Endothelial cell of umbilical vein (primary cell): ENCODE results near the gene SYMPK. TPM values are rescaled to one million over a fixed set of nuclear protein-coding genes. Genes with fewer than 3 reads are reported as not detected.

ENCODE experiments used
- BruUV-seq: library from RNA; stranded (reverse); fragments of 400-500 nt; replicated peaks from 2 replicates; lab custom pipeline; 2021; lab: Mats Ljungman, UMichigan
- CTCF ChIA-PET: fragments of 300-600, 350-600 bp; sonication (Branson Sonifier 250); formaldehyde crosslinking; loops from one replicate; lab custom pipeline; 2021; ENCODE audit warnings: antibody characterized with exemption, inconsistent platforms; lab: Charles Lee
- POLR2A ChIA-PET: fragments of 300-600, 350-600 bp; sonication (Branson Sonifier 250); formaldehyde crosslinking; loops from one replicate; lab custom pipeline; 2021; ENCODE audit warnings: antibody characterized with exemption, inconsistent platforms; lab: Charles Lee
- DNase-seq: peaks from one replicate; pipeline ENCODE4 v3.0.0-alpha.2; 2011; ENCODE audit warnings: low read depth, low spot score
- FAIRE-seq: peaks from 2 replicates; lab custom pipeline; 2011; peaks lifted over from hg19 to GRCh38; lab: Jason Lieb, UNC
- H2AFZ ChIP-seq: 2 replicates; pipeline ENCODE4 v1.6.0; 2012; ENCODE audit warnings: low read depth, low read length, control low read depth, inconsistent platforms
- H3K27ac ChIP-seq: 2 replicates; pipeline ENCODE4 v1.5.1; 2011; ENCODE audit warnings: low read depth, mild to moderate bottlenecking, control low read depth, low read length, moderate library complexity; ENCODE audit not compliant: insufficient read depth
- H3K27me3 ChIP-seq, 2 experiments: 2 replicates each; pipeline versions ENCODE4 v1.6.0 to v1.6.1; 2011; ENCODE audit warnings: low read length in 2 of 2, mixed read lengths in 1 of 2; ENCODE audit not compliant: control insufficient read depth in 2 of 2, insufficient read depth in 2 of 2
- H3K36me3 ChIP-seq, 2 experiments: 2 replicates in 1 of 2; 3 replicates in 1 of 2; pipeline ENCODE4 v1.5.1; 2011; ENCODE audit warnings: low read length in 2 of 2, mild to moderate bottlenecking in 1 of 2, moderate library complexity in 1 of 2; ENCODE audit not compliant: control insufficient read depth in 2 of 2, insufficient read depth in 2 of 2; ENCODE audit errors: extremely low read depth in 1 of 2
- H3K4me1 ChIP-seq: 3 replicates; pipeline ENCODE4 v1.5.1; 2011; ENCODE audit warnings: mild to moderate bottlenecking, low read length; ENCODE audit not compliant: control insufficient read depth, insufficient read depth; ENCODE audit errors: extremely low read depth
- H3K4me2 ChIP-seq: 2 replicates; pipeline ENCODE4 v1.6.1; 2011; ENCODE audit warnings: low read length, control low read depth, mixed read lengths; ENCODE audit not compliant: insufficient read depth
- H3K4me3 ChIP-seq, 3 experiments: fragments of 200-600 bp in 1 of 3; sonication (generic), shearing (Covaris generic) in 1 of 3; replicated peaks in 1 of 3; 2 replicates each; pipeline ENCODE4 v1.5.1; 2011 to 2016; ENCODE audit warnings: control low read depth in 3 of 3, low read length in 3 of 3, mild to moderate bottlenecking in 2 of 3, inconsistent platforms in 1 of 3, low read depth in 1 of 3, moderate library complexity in 1 of 3; ENCODE audit not compliant: insufficient read depth in 1 of 3
- H3K79me2 ChIP-seq: 2 replicates; pipeline ENCODE4 v1.6.0; 2012; ENCODE audit warnings: low read length, inconsistent platforms; ENCODE audit not compliant: control insufficient read depth, insufficient read depth
- H3K9ac ChIP-seq: replicated peaks from 2 replicates; pipeline ENCODE3; 2011; ENCODE audit warnings: low read length, control low read depth; ENCODE audit not compliant: insufficient read depth; ENCODE audit errors: extremely low read depth
- H3K9me1 ChIP-seq: replicated peaks from 3 replicates; pipeline ENCODE4 v1.6.0; 2011; ENCODE audit warnings: mild to moderate bottlenecking, low read length; ENCODE audit not compliant: control insufficient read depth, insufficient read depth; ENCODE audit errors: extremely low read depth
- H3K9me3 ChIP-seq: replicated peaks from 2 replicates; pipeline ENCODE4 v1.5.1; 2012; ENCODE audit warnings: low read length, inconsistent platforms; ENCODE audit not compliant: control insufficient read depth, insufficient read depth
- H4K20me1 ChIP-seq: replicated peaks from 2 replicates; pipeline ENCODE3; 2011; ENCODE audit warnings: mild to moderate bottlenecking, low read length; ENCODE audit not compliant: control insufficient read depth, insufficient read depth; ENCODE audit errors: extremely low read depth
- CTCF ChIP-seq, 2 donors: IDR thresholded peaks; 1 replicate in 1 of 2; 2 replicates in 1 of 2; pipeline ENCODE4 v1.5.1; 2011; ENCODE audit warnings: low read length in 2 of 2, mild to moderate bottlenecking in 2 of 2, moderate library complexity in 2 of 2, control low read depth in 1 of 2, inconsistent platforms in 1 of 2, low read depth in 1 of 2; ENCODE audit not compliant: insufficient read depth in 1 of 2; ENCODE audit errors: extremely low read depth in 1 of 2
- EZH2 ChIP-seq: IDR thresholded peaks from 2 replicates; pipeline ENCODE4 v1.6.1; 2012; ENCODE audit warnings: borderline replicate concordance, low read depth, mild to moderate bottlenecking, moderate library complexity, low read length, inconsistent platforms; ENCODE audit not compliant: severe bottlenecking
- FOS ChIP-seq: IDR thresholded peaks from 2 replicates; pipeline ENCODE4 v1.6.1; 2011; ENCODE audit warnings: mild to moderate bottlenecking, low read length, moderate library complexity, borderline replicate concordance; ENCODE audit not compliant: insufficient read depth
- GATA2 ChIP-seq: IDR thresholded peaks from 2 replicates; pipeline ENCODE4 v1.7.0; 2011; ENCODE audit warnings: low read depth, mild to moderate bottlenecking, moderate library complexity, mixed read lengths, low read length; ENCODE audit not compliant: insufficient read length, insufficient read depth
- JUN ChIP-seq: IDR thresholded peaks from 2 replicates; pipeline ENCODE4 v1.6.1; 2011; ENCODE audit warnings: borderline replicate concordance, low read depth; ENCODE audit not compliant: insufficient read length, insufficient read depth
- MAX ChIP-seq: IDR thresholded peaks from 2 replicates; pipeline ENCODE4 v1.6.1; 2011; ENCODE audit not compliant: insufficient read depth, insufficient read length
- MYC ChIP-seq: IDR thresholded peaks from one replicate; pipeline ENCODE4 v1.6.1; 2011; ENCODE audit warnings: mild to moderate bottlenecking, low read depth, low read length
- POLR2A ChIP-seq: IDR thresholded peaks from 2 replicates; pipeline ENCODE4 v1.6.1; 2012; ENCODE audit warnings: low read depth, mild to moderate bottlenecking, control low read depth, low read length
- POLR2AphosphoS5 ChIP-seq: IDR thresholded peaks from 2 replicates; pipeline ENCODE4 v1.6.1; 2012; ENCODE audit warnings: low read depth, mild to moderate bottlenecking, control low read depth, low read length, moderate library complexity; ENCODE audit not compliant: insufficient read depth
- dilution Hi-C: fragments of 300-500 bp; cut with MboI; formaldehyde crosslinking; loops from one replicate; pipeline ENCODE4 v1.15.0; 2019; ENCODE audit warnings: low sequenced_read_pairs; ENCODE audit not compliant: extremely low pct_ligation_motif_present
- intact Hi-C: fragments of 100-400 bp; cut with micrococcal nuclease; formaldehyde crosslinking; loops from one replicate; pipeline ENCODE4 v1.10.0; 2022
- polyA plus RNA-seq, 4 experiments: library from polyadenylated mRNA; depleted of rRNA in 3 of 4; stranded (reverse) in 3 of 4; unstranded in 1 of 4; fragments of >200 nt; gene quantifications; 2 replicates each; pipeline versions ENCODE4 v1.2.1 to v1.2.3, GENCODE V29; 2011 to 2012; ENCODE audit warnings: missing spikeins in 1 of 4
- total RNA-seq: library from RNA; stranded (reverse); gene quantifications from 2 replicates; pipeline ENCODE4 v1.2.3, GENCODE V29; 2021

The SYMPK gene
- total and polyA plus RNA-seq, 2 donors (not counting 3 experiments of a cell fraction or from before 2014, with no cell fraction given), result 89.8 to 95.7 TPM

- Histone ChIP-seq H3K27me3 (no peaks in the 10 kb centered on the region), H3K9me1 (no peaks in the 10 kb centered on the region), H4K20me1 (no peaks in the 10 kb centered on the region), H3K36me3 (peaks cover 0 to 15% of the 10 kb centered on the region in 2 experiments), H2AFZ (no peak overlapping the region), H3K79me2 (no peaks in the 10 kb centered on the region), H3K4me2 (no peak overlapping the region), H3K9ac (no peak overlapping the region), H3K4me3 (no peak overlapping the region), H3K9me3 (no peaks in the 10 kb centered on the region), H3K27ac (no peak overlapping the region), H3K4me1 (peaks cover 5% of the 10 kb centered on the region)
- DNase-seq, result no peak
- dilution Hi-C loops (no loop called here), intact Hi-C loops (no loop called here)
- ChIA-PET CTCF (interaction anchor here (5.0 kb wide), 1 partner anchor 10 kb away, joined by 66 read pairs; the partner anchor contains the start of gene SIX5), POLR2A (no interaction called here)
- TF ChIP-seq FOS (no peak), CTCF (IDR thresholded peaks at IDR 0.05; ENCODE audit: extremely low read depth in 1 of 2, insufficient read depth in 1 of 2, low read depth in 1 of 2, low read length in 2 of 2) (no peak), POLR2A (no peak), EZH2 (no peak), MYC (no peak), POLR2AphosphoS5 (no peak), JUN (no peak), GATA2 (no peak), MAX (no peak)
- FAIRE-seq, result no peak
- BruUV-seq, result TSS peak; percentile 1
These were observed 82.8 kb downstream of the SYMPK start for GRCh38 chr19:45780146-45780447.
